HepG2 (cell line): ENCODE measurements around the gene KCTD5. TPM values are rescaled to one million over a fixed set of nuclear protein-coding genes. Genes with fewer than 3 reads are reported as not detected.
"Not testable (repeated sequence)": the region's sequence is repeated elsewhere in the genome, so short reads cannot be mapped to it uniquely, and the experiment has no call there.

Experiments used
- ATAC-seq: fragments of 200-7000 bp; cut with Tn5 transposase; 3 replicates; pipeline ENCODE4 v1.9.1; 2020; ENCODE audit warnings: mild to moderate bottlenecking, moderate library complexity
- BruUV-seq: library from RNA; stranded (reverse); fragments of 400-500 nt; replicated peaks from 2 replicates; lab custom pipeline; 2021; lab: Mats Ljungman, UMichigan
- CTCF ChIA-PET: fragments of 300-600 bp; formaldehyde crosslinking; extraction: SDS; loops from one replicate; lab custom pipeline; 2021; ENCODE audit warnings: low total read pairs, inconsistent platforms, low intra/inter-chr PET ratio; lab: Yijun Ruan, JAX
- POLR2A ChIA-PET: fragments of 350-600 bp; sonication (Branson Sonifier 250); formaldehyde crosslinking; loops from one replicate; lab custom pipeline; 2020; ENCODE audit warnings: antibody characterized with exemption, inconsistent platforms; lab: Yijun Ruan, JAX
- DNase-seq: peaks from one replicate; pipeline ENCODE4 v3.0.0-alpha.2; 2015; ENCODE audit warnings: low spot score
- FAIRE-seq: peaks from 3 replicates; lab custom pipeline; 2011; peaks lifted over from hg19 to GRCh38; lab: Jason Lieb, UNC
- H2AFZ ChIP-seq: one replicate; pipeline ENCODE4 v1.6.1; 2011; ENCODE audit warnings: low read length, inconsistent platforms
- H3K27ac ChIP-seq: fragments of 300-600 bp; 3 replicates; pipeline ENCODE4 v1.8.0; 2011; ENCODE audit warnings: mixed run types, mild to moderate bottlenecking, mixed read lengths, low read length, inconsistent platforms; ENCODE audit not compliant: insufficient read depth; ENCODE audit errors: extremely low read length
- H3K27me3 ChIP-seq, 2 experiments: fragments of 200-600 bp in 1 of 2; 2 replicates in 1 of 2; 3 replicates in 1 of 2; pipeline versions ENCODE4 v1.6.0 to v1.8.0; 2011; ENCODE audit warnings: low read length in 2 of 2, mild to moderate bottlenecking in 2 of 2, moderate library complexity in 2 of 2, inconsistent platforms in 1 of 2; ENCODE audit not compliant: insufficient read depth in 2 of 2, control insufficient read depth in 1 of 2
- H3K36me3 ChIP-seq, 2 experiments: fragments of 200-600 bp in 1 of 2; replicated peaks in 1 of 2; 2 replicates in 1 of 2; 3 replicates in 1 of 2; pipeline versions ENCODE4 v1.5.1 to v1.8.0; 2011; ENCODE audit warnings: low read length in 2 of 2, inconsistent platforms in 1 of 2; ENCODE audit not compliant: insufficient read depth in 2 of 2, control insufficient read depth in 1 of 2
- H3K4me1 ChIP-seq: 2 replicates; pipeline ENCODE4 v1.5.1; 2012; ENCODE audit warnings: low read length, inconsistent platforms; ENCODE audit not compliant: insufficient read depth
- H3K4me2 ChIP-seq: 2 replicates; pipeline ENCODE4 v1.6.0; 2011; ENCODE audit warnings: low read depth, low read length, inconsistent platforms
- H3K4me3 ChIP-seq, 3 experiments: fragments of 200-600 bp in 1 of 3; sonication (generic), shearing (Covaris generic) in 1 of 3; replicated peaks in 1 of 3; 2 replicates each; pipeline ENCODE4 v1.5.1; 2011 to 2016; ENCODE audit warnings: low read length in 3 of 3, inconsistent platforms in 2 of 3, low read depth in 2 of 3, mild to moderate bottlenecking in 2 of 3, control low read depth in 1 of 3, mixed read lengths in 1 of 3; ENCODE audit not compliant: insufficient read depth in 1 of 3
- H3K79me2 ChIP-seq: one replicate; pipeline ENCODE4 v1.6.1; 2011; ENCODE audit warnings: low read length, inconsistent platforms; ENCODE audit not compliant: insufficient read depth
- H3K9ac ChIP-seq: 2 replicates; pipeline ENCODE4 v1.6.0; 2011; ENCODE audit warnings: mild to moderate bottlenecking, low read depth, low read length, inconsistent platforms; ENCODE audit not compliant: insufficient read depth
- H3K9me3 ChIP-seq: 2 replicates; pipeline ENCODE4 v1.5.1; 2012; ENCODE audit warnings: mild to moderate bottlenecking, low read length
- H4K20me1 ChIP-seq: 2 replicates; pipeline ENCODE4 v1.6.0; 2011; ENCODE audit warnings: inconsistent platforms, mild to moderate bottlenecking, low read length, moderate library complexity; ENCODE audit not compliant: insufficient read depth
- CTCF ChIP-seq: sonication (generic); formaldehyde crosslinking; IDR thresholded peaks from 2 replicates; pipeline ENCODE4 v1.5.0; 2020; ENCODE audit warnings: mild to moderate bottlenecking, missing genetic modification reagents, moderate library complexity
- KDM2A ChIP-seq: sonication (generic); formaldehyde crosslinking; IDR thresholded peaks from 2 replicates; pipeline ENCODE4 v1.4.0; 2020; ENCODE audit warnings: low read depth, missing genetic modification reagents, borderline replicate concordance
- RAD21 ChIP-seq: fragments of 450-650 bp; formaldehyde crosslinking; IDR thresholded peaks from 2 replicates; pipeline ENCODE4 v1.5.0; 2020; ENCODE audit warnings: mild to moderate bottlenecking
- RBAK ChIP-seq: sonication (generic); formaldehyde crosslinking; IDR thresholded peaks from 2 replicates; pipeline ENCODE4 v1.5.1; 2020; ENCODE audit warnings: mild to moderate bottlenecking, missing genetic modification reagents
- STAG1 ChIP-seq: sonication (generic); formaldehyde crosslinking; IDR thresholded peaks from 2 replicates; pipeline ENCODE4 v1.4.0; 2020; ENCODE audit warnings: missing genetic modification reagents
- ZNF687 ChIP-seq: sonication (generic); formaldehyde crosslinking; IDR thresholded peaks from 2 replicates; pipeline ENCODE4 v1.5.1; 2020; ENCODE audit warnings: mild to moderate bottlenecking, missing genetic modification reagents, moderate library complexity
- ZNF7 ChIP-seq: IDR thresholded peaks from 2 replicates; pipeline ENCODE4 v1.6.1; 2016; ENCODE audit warnings: missing biosample characterization, missing genetic modification reagents
- WGBS: methylation state at CpG from one replicate; pipeline ENCODE4 v1.1.6; 2017; ENCODE audit warnings: low lambda C conversion rate; 5-methylcytosine and 5-hydroxymethylcytosine counted together
- in situ Hi-C: cut with HindIII; loops from 2 replicates; pipeline ENCODE4 v1.10.0; 2017; ENCODE audit warnings: low pct_unique_long_range_greater_than_20kb; ENCODE audit not compliant: extremely low pct_ligation_motif_present
- intact Hi-C: fragments of 100-400 bp; cut with micrococcal nuclease; formaldehyde crosslinking; loops from one replicate; pipeline ENCODE4 v1.10.0; 2022; ENCODE audit not compliant: unreplicated experiment
- polyA plus RNA-seq, 8 experiments: library from polyadenylated mRNA; depleted of rRNA in 3 of 8; stranded (reverse) in 7 of 8; unstranded in 1 of 8; fragments of >200 nt; fragmentation: Illumina TruSeq in 4 of 8; extraction: Trizol in 4 of 8; gene quantifications; 2 replicates each; pipeline versions ENCODE4 v1.2.1 to v1.2.3, GENCODE V29; 2011 to 2016; ENCODE audit warnings: low read depth in 4 of 8, missing spikeins in 1 of 8, mixed read lengths in 1 of 8; ENCODE audit not compliant: insufficient read depth in 1 of 8
- total RNA-seq, 5 experiments: library from RNA; depleted of rRNA; stranded (reverse); fragments of >200 nt; fragmentation: Illumina TruSeq; extraction: Trizol; gene quantifications; 2 replicates each; pipeline ENCODE4 v1.2.3, GENCODE V29; 2016; ENCODE audit warnings: low read depth in 1 of 5

KCTD5 gene
- total and polyA plus RNA-seq, 2 of the 13 experiments (the other 11 are each of a cell fraction or from before 2014, with no cell fraction given) = 25.4 to 29.8 TPM

GRCh38 chr16:2660755-2661373 is 21.5 kb upstream of the KCTD5 start:
- CTCF ChIA-PET, H4K20me1 ChIP-seq, H3K27me3 ChIP-seq, in situ Hi-C loops, POLR2A ChIA-PET, DNase-seq, ATAC-seq, H2AFZ ChIP-seq, intact Hi-C loops, H3K4me3 ChIP-seq, FAIRE-seq, H3K79me2 ChIP-seq, H3K27ac ChIP-seq, BruUV-seq, H3K9ac ChIP-seq, H3K9me3 ChIP-seq, H3K36me3 ChIP-seq: not testable (repeated sequence)
- peaks cover 28% of the 10 kb centered on the region for H3K4me1 ChIP-seq
- TF ChIP-seq RBAK (CRISPR knock-in tag) (0 out of 2 replicates have a peak, but pooled peaks have one; percentile 66), RAD21 (CRISPR knock-in tag) (peak; percentile 57), KDM2A (CRISPR knock-in tag) (peak; percentile 67), ZNF687 (CRISPR knock-in tag) (peak; percentile 29; the same call in 1 of the 2 replicates), ZNF7 (CRISPR knock-in tag) (peak; percentile 92), STAG1 (peak; percentile 68), CTCF (CRISPR knock-in tag) (peak; percentile 65)
- peak overlapping the region; percentile 58 for H3K4me2 ChIP-seq
- 51% methylated on average over 12 of the region's 21 CpGs for WGBS
